Astrocyte of the spinal cord (primary cell): Measurements from ENCODE around the gene SHROOM3.
A peak's percentile ranks its signal among the peaks of the same experiment; 100 is the strongest.

Experiments
- DNase-seq: peaks from one replicate; pipeline ENCODE4 v3.0.0; 2011; ENCODE audit warnings: low read depth, low spot score
- H3K4me3 ChIP-seq: 2 replicates; pipeline ENCODE4 v1.5.1; 2011; ENCODE audit warnings: low read depth, mild to moderate bottlenecking, low read length, moderate library complexity
- in situ Hi-C: cut with HindIII; loops from 2 replicates; pipeline ENCODE4 v1.10.0; 2017; ENCODE audit warnings: low sequenced_read_pairs
- TF ChIP-seq, protein P1 (sequence below): IDR thresholded peaks from 2 replicates; pipeline ENCODE4 v1.5.1; 2012; ENCODE audit warnings: low read depth, mild to moderate bottlenecking, low read length, inconsistent platforms

Gene SHROOM3

DNA sequence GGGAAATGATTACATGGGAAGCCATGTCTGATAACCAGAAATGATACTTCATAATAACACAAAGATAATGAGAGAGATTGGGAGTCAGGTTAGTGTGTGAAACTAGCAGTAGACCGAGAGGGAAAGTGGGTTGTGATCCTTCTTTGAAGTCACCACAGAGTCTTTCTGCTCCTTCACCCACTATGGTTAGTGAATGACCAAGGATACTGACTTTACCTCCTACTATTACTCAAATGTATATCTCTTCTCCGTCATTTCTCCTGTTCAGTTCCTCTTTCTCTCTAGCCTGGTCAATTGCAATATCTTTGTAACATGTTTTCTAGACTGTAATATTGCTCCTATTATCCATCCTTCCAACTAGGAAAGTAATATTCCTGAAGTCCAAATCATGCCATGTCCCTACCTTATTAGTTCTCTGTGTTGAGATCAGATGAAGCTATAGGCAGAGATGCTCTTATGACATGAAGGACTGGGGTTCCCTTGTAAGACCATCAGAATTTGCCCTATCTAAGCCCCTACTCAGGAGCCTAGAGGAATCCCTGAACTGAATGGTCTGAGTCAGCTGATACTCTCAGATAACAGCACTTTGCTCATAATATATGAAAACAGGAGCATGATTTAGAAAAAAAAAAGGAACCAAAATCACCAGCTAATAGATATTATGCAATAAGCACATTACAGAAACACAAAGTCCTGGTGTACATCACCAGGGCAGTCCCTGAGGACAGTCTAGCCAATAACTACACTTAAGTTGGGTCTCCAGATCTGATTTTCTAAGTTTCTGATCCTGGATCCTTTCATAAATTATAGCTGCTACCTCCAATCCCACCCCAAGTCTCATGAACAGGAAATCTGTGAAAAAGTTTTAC, 81.2 kb downstream of the SHROOM3 start:
- in situ Hi-C loops, result no loop called here
- TF ChIP-seq, protein P1, sequence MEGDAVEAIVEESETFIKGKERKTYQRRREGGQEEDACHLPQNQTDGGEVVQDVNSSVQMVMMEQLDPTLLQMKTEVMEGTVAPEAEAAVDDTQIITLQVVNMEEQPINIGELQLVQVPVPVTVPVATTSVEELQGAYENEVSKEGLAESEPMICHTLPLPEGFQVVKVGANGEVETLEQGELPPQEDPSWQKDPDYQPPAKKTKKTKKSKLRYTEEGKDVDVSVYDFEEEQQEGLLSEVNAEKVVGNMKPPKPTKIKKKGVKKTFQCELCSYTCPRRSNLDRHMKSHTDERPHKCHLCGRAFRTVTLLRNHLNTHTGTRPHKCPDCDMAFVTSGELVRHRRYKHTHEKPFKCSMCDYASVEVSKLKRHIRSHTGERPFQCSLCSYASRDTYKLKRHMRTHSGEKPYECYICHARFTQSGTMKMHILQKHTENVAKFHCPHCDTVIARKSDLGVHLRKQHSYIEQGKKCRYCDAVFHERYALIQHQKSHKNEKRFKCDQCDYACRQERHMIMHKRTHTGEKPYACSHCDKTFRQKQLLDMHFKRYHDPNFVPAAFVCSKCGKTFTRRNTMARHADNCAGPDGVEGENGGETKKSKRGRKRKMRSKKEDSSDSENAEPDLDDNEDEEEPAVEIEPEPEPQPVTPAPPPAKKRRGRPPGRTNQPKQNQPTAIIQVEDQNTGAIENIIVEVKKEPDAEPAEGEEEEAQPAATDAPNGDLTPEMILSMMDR, result no peak
- no peak for DNase-seq
- no peak overlapping the region for H3K4me3 ChIP-seq

DNA sequence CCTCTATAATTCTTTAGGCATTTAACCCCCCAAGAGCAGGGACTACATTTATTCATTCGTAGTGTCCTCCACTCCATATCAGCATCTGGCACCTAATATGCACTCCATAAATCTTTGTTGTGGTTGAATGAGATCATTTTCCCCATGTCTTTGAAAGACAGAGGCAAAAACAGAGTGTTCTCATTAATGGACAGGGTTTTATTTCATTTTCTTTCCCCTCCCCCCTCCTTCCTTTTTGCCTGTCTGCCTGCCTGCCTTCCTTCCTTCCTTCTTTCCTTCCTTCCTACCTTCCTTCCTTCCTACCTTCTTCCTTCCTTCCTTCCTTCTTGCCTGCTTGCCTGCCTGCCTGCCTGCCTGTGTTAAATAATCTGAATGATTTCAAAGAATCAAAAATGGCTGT, 83.2 kb downstream of the SHROOM3 start:
- DNase-seq, result peak; percentile 32
- H3K4me3 ChIP-seq, result no peak overlapping the region
- in situ Hi-C loops, result no loop called here
- TF ChIP-seq, protein P1, result no peak

DNA sequence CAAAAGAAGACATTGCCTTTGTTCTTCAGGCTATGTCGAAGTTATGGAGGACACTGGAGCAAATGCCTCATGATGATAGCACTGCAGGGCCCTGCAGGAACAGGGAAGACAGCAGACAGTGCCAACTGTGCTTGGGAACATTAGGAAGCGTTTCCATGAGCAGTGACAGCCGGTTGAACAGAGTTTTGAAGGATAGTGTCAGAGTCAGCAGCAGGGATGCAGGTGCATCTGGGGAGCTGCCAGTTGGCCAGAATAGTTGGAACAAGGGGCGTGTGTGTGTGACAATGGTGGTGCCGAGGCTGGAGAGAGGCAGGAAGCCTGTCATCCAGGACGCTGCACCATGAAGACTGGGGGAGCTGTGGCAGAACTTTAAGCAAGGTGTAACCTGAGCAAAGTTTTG, 88.6 kb downstream of the SHROOM3 start:
- H3K4me3 ChIP-seq, result no peak overlapping the region
- in situ Hi-C loops, result no loop called here
- DNase-seq, result no peak
- TF ChIP-seq, protein P1, result no peak

DNA sequence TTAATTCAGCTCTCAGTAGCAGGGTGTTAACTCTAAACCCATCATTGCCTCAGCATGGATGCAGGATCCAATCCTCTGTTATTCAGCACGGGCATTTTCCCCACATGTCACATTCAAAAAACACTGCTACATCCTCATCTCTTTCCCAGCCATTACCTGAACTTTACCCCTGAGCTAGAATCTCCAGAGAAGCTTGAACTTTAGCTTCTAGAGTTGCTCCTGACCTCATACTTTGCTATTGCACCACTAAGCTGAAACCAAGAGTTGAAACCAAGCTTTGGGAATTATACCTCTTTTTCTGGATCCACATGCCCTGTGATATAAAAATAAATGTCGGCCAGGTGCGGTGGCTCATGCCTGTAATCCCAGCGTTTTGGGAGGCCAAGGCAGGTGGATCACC, 90.7 kb downstream of the SHROOM3 start:
- TF ChIP-seq, protein P1, result no peak
- in situ Hi-C loops, result no loop called here
- no peak overlapping the region for H3K4me3 ChIP-seq
- DNase-seq, result no peak

DNA sequence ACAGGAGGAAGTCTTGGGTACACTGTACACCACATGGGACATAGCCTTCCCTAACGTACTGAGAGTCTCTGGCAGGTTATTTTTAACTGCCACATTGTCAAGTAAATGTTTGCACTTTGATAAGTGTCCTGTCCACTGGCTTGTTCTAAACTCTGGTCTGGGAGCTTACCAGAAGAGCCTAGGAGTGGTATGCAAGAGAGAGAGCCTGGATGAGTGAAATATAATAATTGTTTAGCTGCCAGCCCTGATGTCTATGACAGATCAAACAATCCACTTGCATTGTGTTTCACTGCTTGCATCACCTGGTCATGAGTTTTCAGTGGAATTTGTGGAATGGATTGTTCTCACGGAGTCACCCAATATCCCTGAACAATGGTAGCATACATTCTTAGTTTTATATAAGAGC, 91.6 kb downstream of the SHROOM3 start:
- TF ChIP-seq, protein P1, result no peak
- peak; percentile 18 for DNase-seq
- no peak overlapping the region for H3K4me3 ChIP-seq
- in situ Hi-C loops, result no loop called here

DNA sequence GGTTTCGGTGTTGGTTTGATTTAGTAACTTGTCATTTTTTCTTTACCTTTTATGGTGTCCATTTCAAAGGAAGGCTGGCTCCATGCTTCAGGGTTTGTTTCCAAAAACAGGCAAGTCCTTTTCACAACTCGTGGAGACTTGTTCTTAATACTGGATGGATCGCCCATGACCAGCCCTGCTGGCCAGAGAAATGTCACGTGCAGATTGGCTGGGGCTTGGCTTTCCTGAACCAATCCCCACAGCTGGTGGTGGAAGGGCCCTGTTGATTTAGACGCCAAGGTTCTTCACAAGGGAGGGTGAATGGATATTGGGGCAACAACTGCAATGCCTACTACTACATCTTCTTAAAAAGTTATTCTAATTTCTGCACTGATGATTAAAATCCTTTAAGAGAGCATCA, 92.6 kb downstream of the SHROOM3 start:
- in situ Hi-C loops, result no loop called here
- H3K4me3 ChIP-seq, result no peak overlapping the region
- TF ChIP-seq, protein P1, result no peak
- DNase-seq, result no peak
